Right cardiac atrium (tissue), 5 donors: ENCODE results near the gene AMY1A. TPM values are rescaled to one million over a fixed set of nuclear protein-coding genes. Genes with fewer than 3 reads are reported as not detected.
A peak's percentile ranks its signal among the peaks of the same experiment; 100 is the strongest.
"Not testable (repeated sequence)": the region's sequence is repeated elsewhere in the genome, so short reads cannot be mapped to it uniquely, and the experiment has no call there.

ENCODE experiments used
- ATAC-seq, 2 donors: fragments of 200-7000 bp; cut with Tn5 transposase; one replicate each; pipeline versions ENCODE4 v1.8.0 to v1.9.1; 2020; ENCODE audit warnings: moderate library complexity in 2 of 2, mild to moderate bottlenecking in 1 of 2
- DNase-seq, 3 donors: peaks; one replicate each; pipeline ENCODE4 v3.0.0-alpha.2; 2020
- H3K27ac ChIP-seq: one replicate; pipeline ENCODE4 v1.5.1; 2013; ENCODE audit warnings: mild to moderate bottlenecking, low read length, control low read depth, moderate library complexity
- H3K27me3 ChIP-seq: one replicate; pipeline ENCODE4 v1.6.1; 2013; ENCODE audit not compliant: control insufficient read depth, insufficient read depth
- H3K4me1 ChIP-seq: one replicate; pipeline ENCODE4 v1.6.1; 2013; ENCODE audit warnings: low read length; ENCODE audit not compliant: control insufficient read depth, insufficient read depth
- H3K4me3 ChIP-seq: one replicate; pipeline ENCODE4 v1.5.1; 2013; ENCODE audit warnings: low read length, control low read depth
- H3K9me3 ChIP-seq: one replicate; pipeline ENCODE4 v1.6.1; 2013; ENCODE audit warnings: low read length; ENCODE audit not compliant: control insufficient read depth
- WGBS: extraction: QIAGEN DNeasy Blood & Tissue Kit; methylation state at CpG from one replicate; pipeline ENCODE4 v1.1.7; 2013; 5-methylcytosine and 5-hydroxymethylcytosine counted together
- intact Hi-C, 4 donors: fragments of 100-400 bp; cut with DNase I; formaldehyde crosslinking; loops; one replicate each; pipeline versions ENCODE4 v1.11.0 to v1.14.0; 2022 to 2023
- long read RNA-seq, 4 donors: library from polyadenylated mRNA; unstranded; transcript quantifications; one replicate each; pipeline ENCODE4 v2.0.0, GENCODE V29; 2020 to 2021
- polyA plus RNA-seq: library from polyadenylated mRNA; stranded (reverse); fragments of 200-250 nt; gene quantifications from one replicate; pipeline ENCODE4 v1.2.3, GENCODE V29; 2013
- total RNA-seq, 4 donors: library from RNA; stranded (reverse); fragmentation: NEBNext Ultra II Directional; extraction: Animal tissue kit (Norgen Biotek cat#: 25700); gene quantifications; one replicate each; pipeline ENCODE4 v1.2.1, GENCODE V29; 2021
- donor health status: healthy with polysubstance abuse.
- donor health status: DM: no; HTN: yes; CAD: no.
- donor health status: DM: no; HTN: no; CAD: no.
- donor health status: DM: no; HTN: yes; CAD: no; lungs with severe emphysema.
- donor health status: DM: yes; HTN: yes; CAD: no.

The AMY1A gene
- total RNA-seq = not detected
- polyA plus RNA-seq = not detected
- long read RNA-seq, donor 1, partial matches to known transcripts = 0 of 1 reads
- long read RNA-seq, donor 1, other reads (novel, unspliced or antisense) = 1 of 1 reads
- long read RNA-seq, donor 2 = 0 reads
- long read RNA-seq, donor 3 = 0 reads
- long read RNA-seq, donor 4 = 0 reads

DNA sequence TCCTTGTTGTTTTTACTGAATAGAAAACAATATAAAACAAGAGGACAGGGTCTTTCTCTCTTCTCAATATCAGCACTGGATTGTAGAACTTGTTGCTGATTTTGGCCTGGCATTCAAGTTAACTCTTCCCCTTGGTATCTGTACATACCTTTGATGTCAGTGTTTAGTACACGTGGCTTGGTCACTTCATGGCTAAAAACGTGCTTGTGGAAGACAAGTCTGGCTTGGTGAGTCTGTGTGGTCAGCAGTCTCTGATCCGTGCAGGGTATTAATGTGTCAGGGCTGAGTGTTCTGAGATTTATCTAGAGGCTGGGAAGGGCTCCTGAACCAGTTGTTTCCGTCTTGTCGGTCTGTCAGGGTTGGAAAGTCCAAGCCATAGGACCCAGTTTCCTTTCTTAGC lies at the start of gene AMY1A:
TSS of gene AMY1A (plus strand) at position 301 of the 400 bp plus-strand sequence. CDS start 571 bp downstream, outside the sequence.
- H3K9me3 ChIP-seq, H3K27ac ChIP-seq, H3K4me1 ChIP-seq, H3K4me3 ChIP-seq, intact Hi-C loops, DNase-seq, H3K27me3 ChIP-seq, ATAC-seq: not testable (repeated sequence)
- no CpG with 5 or more reads among the region's 5 CpGs for WGBS

GRCh38 chr1:103616362-103616761 lies 39.2 kb upstream of the AMY1A start:
- H3K9me3 ChIP-seq = no peaks in the 10 kb centered on the region
- ATAC-seq (no peak), DNase-seq (peak in 1 of 3 donors; percentile 2)
- no peak overlapping the region for H3K4me3 ChIP-seq
- H3K27me3 ChIP-seq = no peaks in the 10 kb centered on the region
- WGBS = 85% methylated on average over 2 of the region's 2 CpGs
- H3K27ac ChIP-seq = no peak overlapping the region
- intact Hi-C loops = no loop called here
- no peaks in the 10 kb centered on the region for H3K4me1 ChIP-seq

DNA sequence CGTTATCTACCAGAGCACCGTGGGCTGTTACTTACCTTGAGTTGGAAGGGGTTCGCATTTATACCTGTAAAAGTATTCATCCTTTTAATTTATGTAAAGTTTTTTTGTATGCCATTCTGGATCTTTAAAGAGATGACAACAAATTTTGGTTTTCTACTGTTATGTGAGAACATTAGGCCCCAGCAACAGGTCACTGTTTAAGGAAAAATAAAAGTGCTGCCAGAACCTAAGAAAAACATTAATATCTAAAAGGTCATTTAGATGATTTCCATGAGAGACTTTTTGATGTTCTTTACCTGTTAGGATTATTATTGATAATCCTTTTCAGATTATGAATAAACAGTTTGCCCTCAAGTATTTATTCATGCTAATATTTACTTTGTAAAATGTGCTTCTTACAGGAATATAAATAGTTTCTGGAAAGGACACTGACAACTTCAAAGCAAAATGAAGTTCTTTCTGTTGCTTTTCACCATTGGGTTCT lies 38.5 kb upstream of the AMY1A start, which contains the start of gene AMY2A:
TSS of gene AMY2A (plus strand) at position 434 of the 484 bp plus-strand sequence. CDS start at position 448, 14 bp downstream.
- H3K9me3 ChIP-seq, H3K27ac ChIP-seq, DNase-seq, intact Hi-C loops, H3K4me1 ChIP-seq, H3K4me3 ChIP-seq, ATAC-seq, H3K27me3 ChIP-seq: not testable (repeated sequence)
- WGBS = 84% methylated on average over 3 of the region's 3 CpGs

DNA sequence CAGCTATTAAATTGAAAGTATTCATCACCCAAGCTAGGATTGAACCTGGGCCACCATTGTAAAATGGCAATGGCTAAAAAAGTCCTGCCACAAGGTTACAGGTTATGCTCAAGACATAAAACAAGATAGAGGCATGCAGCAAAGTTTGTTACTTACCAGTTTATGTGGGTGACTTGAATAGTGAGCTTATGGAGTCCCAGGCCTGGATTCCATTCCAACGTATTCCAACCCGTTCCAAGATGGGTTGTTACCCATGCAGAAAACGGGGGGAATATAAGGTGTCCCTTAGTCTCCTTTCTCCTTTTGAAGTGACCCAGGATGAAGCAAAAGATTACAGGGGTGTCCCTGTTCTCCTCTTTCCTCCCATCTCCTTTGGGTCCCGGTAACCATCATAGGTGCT lies 28.1 kb upstream of the AMY1A start:
- H3K27ac ChIP-seq, intact Hi-C loops, H3K4me1 ChIP-seq, H3K9me3 ChIP-seq, H3K27me3 ChIP-seq, H3K4me3 ChIP-seq, DNase-seq: not testable (repeated sequence)
- WGBS = 75% methylated on average over 3 of the region's 4 CpGs
- ATAC-seq = peak in 1 of 2 donors; percentile 40

GRCh38 chr1:103641194-103641593 lies 14.4 kb upstream of the AMY1A start:
- H3K4me3 ChIP-seq, H3K9me3 ChIP-seq, ATAC-seq, H3K27ac ChIP-seq, H3K4me1 ChIP-seq, DNase-seq, H3K27me3 ChIP-seq, intact Hi-C loops: not testable (repeated sequence)
- WGBS = no CpG with 5 or more reads among the region's 3 CpGs

GRCh38 chr1:103643908-103644307 lies 11.7 kb upstream of the AMY1A start:
- H3K9me3 ChIP-seq, intact Hi-C loops, H3K27me3 ChIP-seq, ATAC-seq, H3K4me3 ChIP-seq, DNase-seq, H3K27ac ChIP-seq, H3K4me1 ChIP-seq: not testable (repeated sequence)
- no CpG with 5 or more reads among the region's 3 CpGs for WGBS

DNA sequence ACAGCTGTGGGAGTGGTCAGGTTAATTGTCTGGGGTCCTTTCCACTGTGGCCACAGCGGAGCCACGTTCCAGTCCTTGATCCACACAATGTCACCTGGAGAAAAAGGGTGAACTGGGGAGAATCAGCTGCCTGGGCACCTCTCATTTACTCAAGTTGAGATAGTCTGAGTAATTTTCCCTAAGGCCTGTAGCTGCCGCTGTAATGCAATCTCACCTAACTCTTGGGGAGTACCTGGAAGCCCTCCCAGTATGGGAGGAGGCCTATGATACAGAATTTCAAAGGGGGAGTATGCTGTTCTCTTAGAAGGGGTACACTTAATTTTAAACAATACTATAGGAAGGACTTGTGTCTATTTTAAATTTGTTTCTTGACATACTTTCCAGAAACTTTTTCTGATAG lies 5.3 kb upstream of the AMY1A start:
- no CpG with 5 or more reads among the region's 3 CpGs for WGBS
- ATAC-seq, H3K4me1 ChIP-seq, H3K27me3 ChIP-seq, intact Hi-C loops, H3K9me3 ChIP-seq, DNase-seq, H3K27ac ChIP-seq, H3K4me3 ChIP-seq: not testable (repeated sequence)

DNA sequence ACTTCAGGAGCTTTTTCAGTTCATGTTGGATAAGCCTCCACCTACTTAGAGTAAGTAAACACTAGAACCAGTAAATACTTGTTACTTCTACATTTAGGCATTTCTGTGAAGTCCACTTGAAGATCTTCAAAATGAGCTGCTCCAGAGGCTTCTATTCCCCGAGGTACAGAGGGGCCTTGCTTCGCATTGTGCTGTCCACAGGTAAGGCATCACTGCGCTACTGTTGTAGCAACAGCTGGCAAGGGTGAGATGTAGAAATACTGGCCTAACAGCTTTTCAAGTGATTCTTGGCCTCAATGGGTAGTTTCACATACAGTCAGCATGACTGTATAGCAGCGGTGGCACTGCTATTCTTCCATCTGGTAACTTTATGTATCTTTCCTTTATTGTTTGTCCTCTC lies 4.7 kb upstream of the AMY1A start:
- DNase-seq, ATAC-seq, H3K4me1 ChIP-seq, H3K9me3 ChIP-seq, H3K27me3 ChIP-seq, intact Hi-C loops, H3K4me3 ChIP-seq, H3K27ac ChIP-seq: not testable (repeated sequence)
- no CpG with 5 or more reads among the region's 4 CpGs for WGBS

DNA sequence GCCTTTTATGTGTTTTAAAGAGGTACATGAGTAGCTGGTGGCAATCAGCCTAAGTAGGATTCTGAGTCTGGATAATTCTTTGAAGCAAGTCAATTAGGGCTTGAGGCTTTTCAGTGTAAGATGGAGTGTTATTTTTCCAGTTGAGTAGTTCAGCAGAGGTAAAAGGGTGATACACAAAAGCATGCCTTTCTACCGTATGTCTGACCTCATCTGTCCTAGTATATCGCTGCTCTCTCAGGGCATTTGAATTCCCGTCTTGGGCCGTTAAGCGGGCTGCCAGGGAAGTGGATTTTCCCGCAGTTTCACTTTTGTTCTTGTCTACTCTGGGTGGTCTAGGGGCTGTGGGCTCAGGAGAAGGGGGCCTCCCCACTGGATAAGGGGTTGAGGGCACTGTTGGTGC lies 1.4 kb upstream of the AMY1A start:
- H3K4me3 ChIP-seq, H3K4me1 ChIP-seq, H3K27me3 ChIP-seq, DNase-seq, H3K9me3 ChIP-seq, intact Hi-C loops, H3K27ac ChIP-seq: not testable (repeated sequence)
- ATAC-seq = peak in 1 of 2 donors; percentile 28
- no CpG with 5 or more reads among the region's 6 CpGs for WGBS

DNA sequence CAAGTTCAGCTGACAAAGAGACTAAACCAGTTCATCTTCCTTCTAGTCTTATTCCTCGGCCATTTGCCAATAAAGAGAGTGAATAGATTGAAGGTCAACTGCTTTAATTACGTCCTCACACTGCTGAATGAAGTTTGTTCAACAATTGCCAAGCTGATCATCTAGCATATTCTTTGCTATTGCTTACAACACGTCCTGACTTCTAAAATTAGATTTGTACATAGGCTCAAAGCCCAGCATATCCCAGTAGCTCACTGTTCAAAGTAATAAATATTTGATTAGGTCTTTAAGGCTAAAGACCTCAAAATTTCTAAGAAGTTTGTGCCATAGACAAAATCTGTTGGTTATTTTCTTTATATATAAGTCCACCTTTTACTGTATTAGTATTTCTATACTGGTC lies 20.8 kb downstream of the AMY1A start:
- ATAC-seq, H3K27ac ChIP-seq, H3K9me3 ChIP-seq, intact Hi-C loops, H3K4me1 ChIP-seq, H3K27me3 ChIP-seq, H3K4me3 ChIP-seq, DNase-seq: not testable (repeated sequence)
- WGBS = no CpG with 5 or more reads among the region's 3 CpGs

DNA sequence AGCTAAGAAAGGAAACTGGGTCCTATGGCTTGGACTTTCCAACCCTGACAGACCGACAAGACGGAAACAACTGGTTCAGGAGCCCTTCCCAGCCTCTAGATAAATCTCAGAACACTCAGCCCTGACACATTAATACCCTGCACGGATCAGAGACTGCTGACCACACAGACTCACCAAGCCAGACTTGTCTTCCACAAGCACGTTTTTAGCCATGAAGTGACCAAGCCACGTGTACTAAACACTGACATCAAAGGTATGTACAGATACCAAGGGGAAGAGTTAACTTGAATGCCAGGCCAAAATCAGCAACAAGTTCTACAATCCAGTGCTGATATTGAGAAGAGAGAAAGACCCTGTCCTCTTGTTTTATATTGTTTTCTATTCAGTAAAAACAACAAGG lies 40.5 kb downstream of the AMY1A start, which contains the start of gene AMY1B:
TSS of gene AMY1B (minus strand) at position 101 of the 400 bp plus-strand sequence. CDS start 571 bp downstream, outside the sequence.
- H3K27ac ChIP-seq, H3K4me1 ChIP-seq, H3K27me3 ChIP-seq, H3K9me3 ChIP-seq, ATAC-seq, DNase-seq, intact Hi-C loops, H3K4me3 ChIP-seq: not testable (repeated sequence)
- WGBS = no CpG with 5 or more reads among the region's 5 CpGs
